Mucosa of rectum (tissue), 2 donors: ENCODE data around the gene CDH6.

Experiments used
- H3K27ac ChIP-seq, 2 donors: one replicate each; pipeline ENCODE4 v1.7.0; 2013; ENCODE audit warnings: inconsistent platforms in 2 of 2, low read depth in 2 of 2, low read length in 2 of 2
- H3K27me3 ChIP-seq, 2 donors: one replicate each; pipeline ENCODE4 v1.7.0; 2013; ENCODE audit warnings: low read length in 2 of 2; ENCODE audit not compliant: control insufficient read depth in 2 of 2, insufficient read depth in 2 of 2
- H3K36me3 ChIP-seq, 2 donors: one replicate each; pipeline ENCODE4 v1.7.0; 2013; ENCODE audit warnings: low read length in 2 of 2; ENCODE audit not compliant: control insufficient read depth in 2 of 2, insufficient read depth in 2 of 2
- H3K4me1 ChIP-seq, 2 donors: one replicate each; pipeline ENCODE4 v1.7.0; 2013; ENCODE audit warnings: low read length in 2 of 2, mild to moderate bottlenecking in 1 of 2; ENCODE audit not compliant: control insufficient read depth in 2 of 2, insufficient read depth in 2 of 2
- H3K4me3 ChIP-seq, 2 donors: one replicate each; pipeline ENCODE4 v1.7.0; 2013; ENCODE audit warnings: low read length in 2 of 2
- H3K9ac ChIP-seq, 2 donors: one replicate each; pipeline ENCODE4 v1.7.0; 2013; ENCODE audit warnings: low read length in 2 of 2, low read depth in 1 of 2, mild to moderate bottlenecking in 1 of 2
- H3K9me3 ChIP-seq, 2 donors: one replicate each; pipeline ENCODE4 v1.7.0; 2013; ENCODE audit warnings: low read length in 2 of 2; ENCODE audit not compliant: control insufficient read depth in 2 of 2
- donor health status: healthy.
- donor health status: Normal muscosa, but diverticular disease.

CDH6 gene

GRCh38 chr5:31291323-31291854 is 97.9 kb downstream of the CDH6 start:
- Histone ChIP-seq H3K27me3 (no peaks in the 10 kb centered on the region), H3K27ac (no peak overlapping the region), H3K4me3 (no peak overlapping the region), H3K9me3 (no peaks in the 10 kb centered on the region), H3K4me1 (no peaks in the 10 kb centered on the region), H3K9ac (no peak overlapping the region), H3K36me3 (no peaks in the 10 kb centered on the region)

GRCh38 chr5:31300501-31300900 is 107.0 kb downstream of the CDH6 start:
- Histone ChIP-seq H3K27me3 (no peaks in the 10 kb centered on the region), H3K9me3 (no peaks in the 10 kb centered on the region), H3K9ac (no peak overlapping the region), H3K36me3 (no peaks in the 10 kb centered on the region), H3K27ac (no peak overlapping the region), H3K4me3 (no peak overlapping the region), H3K4me1 (no peaks in the 10 kb centered on the region)

GRCh38 chr5:31301833-31302232 is 108.3 kb downstream of the CDH6 start:
- H3K4me1 ChIP-seq: no peaks in the 10 kb centered on the region
- H3K4me3 ChIP-seq: no peak overlapping the region
- H3K36me3 ChIP-seq: no peaks in the 10 kb centered on the region
- H3K27ac ChIP-seq: no peak overlapping the region
- H3K9me3 ChIP-seq: no peaks in the 10 kb centered on the region
- no peaks in the 10 kb centered on the region for H3K27me3 ChIP-seq
- no peak overlapping the region for H3K9ac ChIP-seq

GRCh38 chr5:31303688-31304087 is 110.2 kb downstream of the CDH6 start:
- Histone ChIP-seq H3K9ac (no peak overlapping the region), H3K9me3 (no peaks in the 10 kb centered on the region), H3K36me3 (no peaks in the 10 kb centered on the region), H3K27me3 (no peaks in the 10 kb centered on the region), H3K27ac (no peak overlapping the region), H3K4me3 (no peak overlapping the region), H3K4me1 (no peaks in the 10 kb centered on the region)

- Histone ChIP-seq H3K27me3 (no peaks in the 10 kb centered on the region), H3K4me3 (no peak overlapping the region), H3K9ac (no peak overlapping the region), H3K27ac (no peak overlapping the region), H3K4me1 (no peaks in the 10 kb centered on the region), H3K9me3 (no peaks in the 10 kb centered on the region), H3K36me3 (no peaks in the 10 kb centered on the region)
Observed at GRCh38 chr5:31317665-31318064, 124.2 kb downstream of the CDH6 start.

GRCh38 chr5:31319335-31319734 is 125.8 kb downstream of the CDH6 start:
- H3K36me3 ChIP-seq: no peaks in the 10 kb centered on the region
- no peaks in the 10 kb centered on the region for H3K4me1 ChIP-seq
- no peak overlapping the region for H3K4me3 ChIP-seq
- H3K27me3 ChIP-seq: no peaks in the 10 kb centered on the region
- H3K27ac ChIP-seq: no peak overlapping the region
- no peak overlapping the region for H3K9ac ChIP-seq
- no peaks in the 10 kb centered on the region for H3K9me3 ChIP-seq

- Histone ChIP-seq H3K9me3 (no peaks in the 10 kb centered on the region), H3K9ac (no peak overlapping the region), H3K36me3 (no peaks in the 10 kb centered on the region), H3K4me3 (no peak overlapping the region), H3K4me1 (no peaks in the 10 kb centered on the region), H3K27ac (no peak overlapping the region), H3K27me3 (no peaks in the 10 kb centered on the region)
Observed at GRCh38 chr5:31322946-31323345, 129.5 kb downstream of the CDH6 start.

- H3K27ac ChIP-seq: no peak overlapping the region
- H3K4me1 ChIP-seq: no peaks in the 10 kb centered on the region
- H3K27me3 ChIP-seq: no peaks in the 10 kb centered on the region
- H3K4me3 ChIP-seq: no peak overlapping the region
- H3K9me3 ChIP-seq: no peaks in the 10 kb centered on the region
- no peak overlapping the region for H3K9ac ChIP-seq
- no peaks in the 10 kb centered on the region for H3K36me3 ChIP-seq
Observed at GRCh38 chr5:31324842-31325241, 131.4 kb downstream of the CDH6 start.

- Histone ChIP-seq H3K27ac (no peak overlapping the region), H3K4me1 (no peaks in the 10 kb centered on the region), H3K9me3 (no peaks in the 10 kb centered on the region), H3K36me3 (no peaks in the 10 kb centered on the region), H3K9ac (no peak overlapping the region), H3K4me3 (no peak overlapping the region), H3K27me3 (no peaks in the 10 kb centered on the region)
Observed at GRCh38 chr5:31328040-31328733, 134.7 kb downstream of the CDH6 start.

GRCh38 chr5:31329715-31330114 is 136.2 kb downstream of the CDH6 start:
- Histone ChIP-seq H3K9ac (no peak overlapping the region), H3K4me1 (no peaks in the 10 kb centered on the region), H3K36me3 (no peaks in the 10 kb centered on the region), H3K9me3 (no peaks in the 10 kb centered on the region), H3K4me3 (no peak overlapping the region), H3K27me3 (no peaks in the 10 kb centered on the region), H3K27ac (no peak overlapping the region)
